Measurements from ENCODE around the gene PTH1R.
A peak's percentile ranks its signal among the peaks of the same experiment; 100 is the strongest.

The PTH1R gene

DNA sequence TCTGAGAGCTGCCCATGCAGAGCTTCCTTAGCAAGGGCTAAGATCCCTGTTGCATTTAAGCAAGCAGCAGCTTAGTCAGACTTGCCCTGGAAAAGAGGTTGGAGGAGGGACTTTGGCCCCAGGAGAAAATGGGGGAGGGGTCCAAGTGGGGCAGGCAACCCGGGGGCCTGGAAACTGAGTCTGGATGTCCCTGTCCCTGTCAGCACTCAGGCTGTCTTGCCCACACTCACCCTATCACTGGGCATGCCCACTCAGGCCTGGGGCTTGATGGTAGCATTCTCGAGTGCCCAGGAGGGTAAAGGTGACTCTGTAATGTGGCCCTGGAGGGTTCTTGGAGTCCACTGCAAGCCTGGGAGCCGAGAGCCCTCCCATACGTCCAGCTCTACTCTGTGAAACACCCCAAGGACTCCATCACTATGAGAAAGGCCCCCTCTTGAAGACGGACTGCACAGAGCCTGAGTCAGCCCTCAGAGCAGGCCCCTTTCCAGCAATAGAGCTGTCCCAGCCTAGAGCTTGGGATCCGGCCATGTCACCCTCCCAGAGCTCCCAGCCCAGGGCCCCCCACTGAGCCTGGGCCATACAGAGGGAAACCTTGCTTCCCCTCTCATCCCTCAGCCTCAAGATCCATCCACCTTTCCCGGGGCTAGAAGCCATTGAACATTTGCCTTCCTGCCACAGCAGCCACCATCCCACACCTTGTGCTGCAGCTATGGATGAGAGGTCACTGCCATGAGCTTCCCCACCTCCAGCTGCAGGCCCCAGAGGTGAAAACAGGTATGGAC is 27.6 kb upstream of the PTH1R start:
- Histone ChIP-seq H3K36me3 (ENCODE audit: control insufficient read depth in 5 of 5, insufficient read depth in 5 of 5, low read length in 5 of 5) (no peaks in the 10 kb centered on the region), H3K9me3 (ENCODE audit: control insufficient read depth in 5 of 5, low read length in 5 of 5) (no peaks in the 10 kb centered on the region), H3K27ac (ENCODE audit: low read depth, low read length) (no peak overlapping the region), H3K4me3 (ENCODE audit: low read depth in 1 of 5, low read length in 5 of 5) (no peak overlapping the region), H3K4me1 (ENCODE audit: control insufficient read depth in 5 of 5, insufficient read depth in 5 of 5, low read length in 5 of 5) (peaks cover 6 to 50% (median 41%) of the 10 kb centered on the region in 5 donors), H3K9ac (ENCODE audit: low read length in 5 of 5) (peak overlapping the region in 1 of 5 donors; percentile 44), H3K27me3 (ENCODE audit: control insufficient read depth in 5 of 5, insufficient read depth in 4 of 5, low read length in 5 of 5) (no peaks in the 10 kb centered on the region)

DNA sequence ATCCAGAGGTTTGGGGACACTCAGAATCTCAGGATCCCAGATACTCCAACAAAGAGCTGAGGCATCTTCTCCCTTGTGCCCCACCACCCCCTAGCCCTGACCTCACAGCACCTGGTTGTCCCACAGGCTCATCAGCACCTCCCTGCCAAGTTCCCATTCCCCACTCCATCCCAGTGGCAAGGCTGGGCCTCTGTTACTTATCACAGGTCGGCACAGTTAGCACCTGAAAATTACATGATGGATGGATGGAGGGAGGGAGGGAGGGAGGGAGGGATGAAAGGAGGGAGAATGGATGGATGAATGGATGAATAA is 27.1 kb upstream of the PTH1R start:
- H3K27me3 ChIP-seq (ENCODE audit: control insufficient read depth in 5 of 5, insufficient read depth in 4 of 5, low read length in 5 of 5): no peaks in the 10 kb centered on the region
- peaks cover 3 to 44% (median 35%) of the 10 kb centered on the region in 5 donors for H3K4me1 ChIP-seq (ENCODE audit: control insufficient read depth in 5 of 5, insufficient read depth in 5 of 5, low read length in 5 of 5)
- H3K27ac ChIP-seq (ENCODE audit: low read depth, low read length): no peak overlapping the region
- no peaks in the 10 kb centered on the region for H3K9me3 ChIP-seq (ENCODE audit: control insufficient read depth in 5 of 5, low read length in 5 of 5)
- H3K36me3 ChIP-seq (ENCODE audit: control insufficient read depth in 5 of 5, insufficient read depth in 5 of 5, low read length in 5 of 5): no peaks in the 10 kb centered on the region
- no peak overlapping the region for H3K4me3 ChIP-seq (ENCODE audit: low read depth in 1 of 5, low read length in 5 of 5)
- no peak overlapping the region for H3K9ac ChIP-seq (ENCODE audit: low read length in 5 of 5)

- H3K4me1 ChIP-seq (ENCODE audit: control insufficient read depth in 5 of 5, insufficient read depth in 5 of 5, low read length in 5 of 5): peaks cover 1 to 39% (median 31%) of the 10 kb centered on the region in 5 donors
- no peaks in the 10 kb centered on the region for H3K36me3 ChIP-seq (ENCODE audit: control insufficient read depth in 5 of 5, insufficient read depth in 5 of 5, low read length in 5 of 5)
- H3K9me3 ChIP-seq (ENCODE audit: control insufficient read depth in 5 of 5, low read length in 5 of 5): no peaks in the 10 kb centered on the region
- no peak overlapping the region for H3K27ac ChIP-seq (ENCODE audit: low read depth, low read length)
- no peak overlapping the region for H3K4me3 ChIP-seq (ENCODE audit: low read depth in 1 of 5, low read length in 5 of 5)
- H3K27me3 ChIP-seq (ENCODE audit: control insufficient read depth in 5 of 5, insufficient read depth in 4 of 5, low read length in 5 of 5): no peaks in the 10 kb centered on the region
- H3K9ac ChIP-seq (ENCODE audit: low read length in 5 of 5): no peak overlapping the region
Observed at GRCh38 chr3:46851364-46852333, 25.9 kb upstream of the PTH1R start.

DNA sequence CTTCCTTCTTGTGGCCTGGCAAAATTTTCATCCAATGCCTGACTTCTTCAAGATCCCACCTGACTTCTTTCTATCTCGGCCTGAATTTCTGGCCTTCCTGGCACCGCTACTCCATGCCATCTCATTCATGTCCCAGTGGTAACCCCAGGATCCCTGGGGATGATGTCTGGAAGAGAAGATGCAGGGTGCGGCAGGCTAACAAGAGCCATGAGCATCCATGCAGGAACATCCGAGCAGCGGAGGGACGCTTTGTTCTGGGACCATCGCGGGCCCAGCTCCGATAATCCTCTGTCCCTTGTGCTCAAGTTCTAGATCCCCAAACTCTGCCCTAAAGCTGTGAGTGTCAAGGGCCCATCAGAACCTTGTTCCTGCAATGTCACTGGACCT is 25.2 kb upstream of the PTH1R start:
- Histone ChIP-seq H3K9ac (ENCODE audit: low read length in 5 of 5) (no peak overlapping the region), H3K27me3 (ENCODE audit: control insufficient read depth in 5 of 5, insufficient read depth in 4 of 5, low read length in 5 of 5) (no peaks in the 10 kb centered on the region), H3K4me3 (ENCODE audit: low read depth in 1 of 5, low read length in 5 of 5) (no peak overlapping the region), H3K27ac (ENCODE audit: low read depth, low read length) (no peak overlapping the region), H3K4me1 (ENCODE audit: control insufficient read depth in 5 of 5, insufficient read depth in 5 of 5, low read length in 5 of 5) (peaks cover 0 to 39% (median 36%) of the 10 kb centered on the region in 5 donors), H3K36me3 (ENCODE audit: control insufficient read depth in 5 of 5, insufficient read depth in 5 of 5, low read length in 5 of 5) (no peaks in the 10 kb centered on the region), H3K9me3 (ENCODE audit: control insufficient read depth in 5 of 5, low read length in 5 of 5) (no peaks in the 10 kb centered on the region)

DNA sequence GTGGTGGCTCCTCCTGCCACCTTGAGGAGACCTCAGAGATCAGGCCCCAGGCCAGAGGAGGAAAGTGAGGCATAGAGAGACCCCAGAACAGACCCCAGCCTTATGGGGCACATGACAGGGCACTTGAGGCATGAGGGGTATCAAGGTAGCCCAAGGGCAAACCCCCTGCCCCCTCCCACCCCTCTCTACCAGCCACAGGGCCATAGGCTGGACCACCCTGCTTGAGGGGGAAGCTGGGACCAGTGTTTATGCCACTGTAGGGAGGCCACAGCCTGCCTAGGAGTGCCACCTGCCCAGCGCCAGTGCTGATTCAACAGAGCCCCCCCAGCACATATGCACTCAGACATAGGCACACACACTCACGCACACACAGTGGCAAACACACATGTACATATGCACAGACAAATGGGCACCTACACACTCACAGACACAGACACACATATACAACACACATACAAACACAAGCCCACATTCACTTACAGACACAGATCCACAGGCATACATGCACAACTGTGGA is 24.6 kb upstream of the PTH1R start:
- Histone ChIP-seq H3K4me3 (ENCODE audit: low read depth in 1 of 5, low read length in 5 of 5) (no peak overlapping the region), H3K27me3 (ENCODE audit: control insufficient read depth in 5 of 5, insufficient read depth in 4 of 5, low read length in 5 of 5) (no peaks in the 10 kb centered on the region), H3K27ac (ENCODE audit: low read depth, low read length) (no peak overlapping the region), H3K36me3 (ENCODE audit: control insufficient read depth in 5 of 5, insufficient read depth in 5 of 5, low read length in 5 of 5) (no peaks in the 10 kb centered on the region), H3K9ac (ENCODE audit: low read length in 5 of 5) (no peak overlapping the region), H3K4me1 (ENCODE audit: control insufficient read depth in 5 of 5, insufficient read depth in 5 of 5, low read length in 5 of 5) (peaks cover 0 to 38% (median 34%) of the 10 kb centered on the region in 5 donors), H3K9me3 (ENCODE audit: control insufficient read depth in 5 of 5, low read length in 5 of 5) (no peaks in the 10 kb centered on the region)

DNA sequence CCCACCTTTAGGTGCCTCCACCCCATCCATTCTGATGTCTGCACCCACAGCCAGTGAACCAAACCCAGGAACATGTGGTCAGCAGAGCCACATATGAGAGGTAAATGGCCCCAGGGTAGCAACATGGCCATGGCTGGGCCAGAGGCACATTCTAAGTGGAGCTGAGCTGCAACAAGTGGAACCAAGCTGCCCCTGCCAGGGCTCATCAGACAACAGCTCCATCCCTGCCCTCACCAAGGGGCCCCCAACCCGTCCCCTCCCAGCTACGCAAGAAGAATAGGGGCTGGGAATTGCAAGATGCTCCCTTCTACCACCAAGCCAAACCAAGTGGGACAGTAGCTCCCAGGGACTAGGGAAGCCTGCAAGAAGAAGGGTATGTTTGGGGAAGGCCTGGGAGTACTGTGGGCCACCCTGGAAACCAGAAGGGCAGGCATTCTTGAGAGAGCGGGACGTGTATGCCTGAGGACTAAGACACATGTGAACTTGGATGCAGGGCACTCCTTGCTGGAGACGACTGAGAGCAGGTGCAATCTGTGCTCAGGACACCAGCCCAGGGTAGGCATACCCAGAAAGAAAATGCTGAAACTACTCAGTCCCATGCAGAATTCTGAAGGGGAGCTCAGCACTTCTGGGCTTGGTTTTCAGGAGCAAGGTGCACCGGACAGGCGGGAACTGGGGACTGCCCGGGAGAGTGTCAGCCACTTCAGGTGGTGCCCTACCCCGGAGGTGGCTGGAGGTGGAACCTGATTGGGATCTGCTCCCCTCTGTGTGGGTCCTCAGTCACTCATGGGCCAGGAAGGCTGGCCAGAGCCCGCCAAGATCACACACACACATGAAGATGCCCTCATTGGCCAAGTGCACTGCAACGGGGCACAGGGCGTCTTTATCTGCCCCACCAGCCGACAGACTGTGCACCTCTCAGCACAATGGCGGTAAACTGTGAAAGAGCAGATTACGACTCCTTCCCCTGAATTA is 23.8 kb upstream of the PTH1R start:
- Histone ChIP-seq H3K4me1 (ENCODE audit: control insufficient read depth in 5 of 5, insufficient read depth in 5 of 5, low read length in 5 of 5) (peaks cover 0 to 32% (median 26%) of the 10 kb centered on the region in 5 donors), H3K9ac (ENCODE audit: low read length in 5 of 5) (no peak overlapping the region), H3K36me3 (ENCODE audit: control insufficient read depth in 5 of 5, insufficient read depth in 5 of 5, low read length in 5 of 5) (no peaks in the 10 kb centered on the region), H3K27ac (ENCODE audit: low read depth, low read length) (no peak overlapping the region), H3K4me3 (ENCODE audit: low read depth in 1 of 5, low read length in 5 of 5) (no peak overlapping the region), H3K27me3 (ENCODE audit: control insufficient read depth in 5 of 5, insufficient read depth in 4 of 5, low read length in 5 of 5) (no peaks in the 10 kb centered on the region), H3K9me3 (ENCODE audit: control insufficient read depth in 5 of 5, low read length in 5 of 5) (no peaks in the 10 kb centered on the region)

DNA sequence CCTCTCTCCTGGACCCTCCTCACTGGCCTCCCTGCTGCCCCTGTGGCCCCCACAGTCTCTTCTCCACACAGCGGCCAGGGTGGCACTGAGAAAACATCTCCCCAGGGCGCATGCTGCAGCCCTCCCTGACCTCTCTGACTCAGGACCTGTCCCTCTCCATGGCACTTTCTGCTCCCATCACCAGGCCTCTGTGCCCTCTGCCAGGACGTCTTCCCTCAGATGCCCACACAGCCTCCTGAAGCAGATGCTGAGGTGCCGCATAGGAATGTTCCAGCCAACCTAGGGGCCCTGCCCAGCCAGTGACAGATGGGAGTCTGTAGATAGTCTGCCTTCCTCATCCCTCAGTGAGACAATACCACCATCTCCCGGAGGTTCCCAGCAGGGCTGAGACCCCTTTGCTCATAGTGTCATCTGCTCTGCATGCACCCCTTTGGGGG is 22.9 kb upstream of the PTH1R start:
- no peak overlapping the region for H3K27ac ChIP-seq (ENCODE audit: low read depth, low read length)
- no peak overlapping the region for H3K4me3 ChIP-seq (ENCODE audit: low read depth in 1 of 5, low read length in 5 of 5)
- peaks cover 0 to 24% (median 17%) of the 10 kb centered on the region in 5 donors for H3K4me1 ChIP-seq (ENCODE audit: control insufficient read depth in 5 of 5, insufficient read depth in 5 of 5, low read length in 5 of 5)

GRCh38 chr3:46856576-46857471 is 20.7 kb upstream of the PTH1R start:
- Histone ChIP-seq H3K36me3 (ENCODE audit: control insufficient read depth in 5 of 5, insufficient read depth in 5 of 5, low read length in 5 of 5) (no peaks in the 10 kb centered on the region), H3K27me3 (ENCODE audit: control insufficient read depth in 5 of 5, insufficient read depth in 4 of 5, low read length in 5 of 5) (no peaks in the 10 kb centered on the region), H3K27ac (ENCODE audit: low read depth, low read length) (no peak overlapping the region), H3K4me3 (ENCODE audit: low read depth in 1 of 5, low read length in 5 of 5) (no peak overlapping the region), H3K4me1 (ENCODE audit: control insufficient read depth in 5 of 5, insufficient read depth in 5 of 5, low read length in 5 of 5) (peaks cover 2 to 21% (median 19%) of the 10 kb centered on the region in 5 donors), H3K9me3 (ENCODE audit: control insufficient read depth in 5 of 5, low read length in 5 of 5) (no peaks in the 10 kb centered on the region), H3K9ac (ENCODE audit: low read length in 5 of 5) (peak overlapping the region in 1 of 5 donors; percentile 19)

More for the DNA sequence above, 22.9 kb upstream of the PTH1R start:
- Histone ChIP-seq H3K9me3 (ENCODE audit: control insufficient read depth in 5 of 5, low read length in 5 of 5) (no peaks in the 10 kb centered on the region), H3K27me3 (ENCODE audit: control insufficient read depth in 5 of 5, insufficient read depth in 4 of 5, low read length in 5 of 5) (no peaks in the 10 kb centered on the region), H3K9ac (ENCODE audit: low read length in 5 of 5) (no peak overlapping the region), H3K36me3 (ENCODE audit: control insufficient read depth in 5 of 5, insufficient read depth in 5 of 5, low read length in 5 of 5) (no peaks in the 10 kb centered on the region)
